HepG2 (cell line): Measurements from ENCODE around the gene TMEM198. TPM values are rescaled to one million over a fixed set of nuclear protein-coding genes. Genes with fewer than 3 reads are reported as not detected.

Experiments
- BRD4 ChIP-seq: sonication (generic); formaldehyde crosslinking; IDR thresholded peaks from 2 replicates; pipeline ENCODE4 v1.4.0; 2020; ENCODE audit warnings: missing genetic modification reagents
- KDM5A ChIP-seq: fragments of 200-600 bp; sonication (generic); IDR thresholded peaks from 2 replicates; pipeline ENCODE4 v1.7.0; 2018; ENCODE audit warnings: antibody characterized with exemption, mild to moderate bottlenecking, low read length, borderline replicate concordance
- KMT2A ChIP-seq: sonication (generic); formaldehyde crosslinking; IDR thresholded peaks from 2 replicates; pipeline ENCODE4 v1.4.0; 2020; ENCODE audit warnings: missing genetic modification reagents
- MED1 ChIP-seq: sonication (generic); formaldehyde crosslinking; IDR thresholded peaks from 2 replicates; pipeline ENCODE4 v1.4.0; 2020; ENCODE audit warnings: missing genetic modification reagents
- MEIS2 ChIP-seq: sonication (generic); formaldehyde crosslinking; IDR thresholded peaks from 2 replicates; pipeline ENCODE4 v1.9.0; 2021; ENCODE audit warnings: mild to moderate bottlenecking, missing genetic modification reagents
- RFXAP ChIP-seq: sonication (generic); formaldehyde crosslinking; IDR thresholded peaks from 2 replicates; pipeline ENCODE4 v1.4.0; 2020; ENCODE audit warnings: missing genetic modification reagents, borderline replicate concordance
- SNAI1 ChIP-seq: sonication (generic); formaldehyde crosslinking; IDR thresholded peaks from 2 replicates; pipeline ENCODE4 v1.5.0; 2020; ENCODE audit warnings: mild to moderate bottlenecking, missing genetic modification reagents, borderline replicate concordance
- ZBTB1 ChIP-seq: sonication (generic); formaldehyde crosslinking; IDR thresholded peaks from 2 replicates; pipeline ENCODE4 v1.4.0; 2020; ENCODE audit warnings: missing genetic modification reagents, borderline replicate concordance
- ZMAT3 ChIP-seq: sonication (generic); formaldehyde crosslinking; conservative IDR thresholded peaks from 2 replicates; pipeline ENCODE4 v1.7.0; 2021; ENCODE audit warnings: missing genetic modification reagents
- ZNF343 ChIP-seq: sonication (generic); formaldehyde crosslinking; IDR thresholded peaks from 2 replicates; pipeline ENCODE4 v1.4.0; 2020; ENCODE audit warnings: mild to moderate bottlenecking, missing genetic modification reagents
- ZNF616 ChIP-seq: sonication (generic); formaldehyde crosslinking; IDR thresholded peaks from 2 replicates; pipeline ENCODE4 v1.5.0; 2020; ENCODE audit warnings: low read depth, mild to moderate bottlenecking, missing genetic modification reagents
- ZNF737 ChIP-seq: sonication (generic); formaldehyde crosslinking; IDR thresholded peaks from 2 replicates; pipeline ENCODE4 v1.5.0; 2020; ENCODE audit warnings: missing genetic modification reagents, mild to moderate bottlenecking, borderline replicate concordance
- ZNF746 ChIP-seq: sonication (generic); formaldehyde crosslinking; IDR thresholded peaks from 2 replicates; pipeline ENCODE4 v1.8.0; 2022; ENCODE audit warnings: mild to moderate bottlenecking, missing genetic modification reagents
- ZSCAN12 ChIP-seq: sonication (generic); formaldehyde crosslinking; IDR thresholded peaks from 2 replicates; pipeline ENCODE4 v1.9.0; 2021; ENCODE audit warnings: mild to moderate bottlenecking, missing genetic modification reagents
- polyA plus RNA-seq, 8 experiments: library from polyadenylated mRNA; depleted of rRNA in 3 of 8; stranded (reverse) in 7 of 8; unstranded in 1 of 8; fragments of >200 nt; fragmentation: Illumina TruSeq in 4 of 8; extraction: Trizol in 4 of 8; gene quantifications; 2 replicates each; pipeline versions ENCODE4 v1.2.1 to v1.2.3, GENCODE V29; 2011 to 2016; ENCODE audit warnings: low read depth in 4 of 8, missing spikeins in 1 of 8, mixed read lengths in 1 of 8; ENCODE audit not compliant: insufficient read depth in 1 of 8
- total RNA-seq, 5 experiments: library from RNA; depleted of rRNA; stranded (reverse); fragments of >200 nt; fragmentation: Illumina TruSeq; extraction: Trizol; gene quantifications; 2 replicates each; pipeline ENCODE4 v1.2.3, GENCODE V29; 2016; ENCODE audit warnings: low read depth in 1 of 5
- TF ChIP-seq, protein P1 (sequence below), 2 experiments: sonication (generic) in 1 of 2; formaldehyde crosslinking in 1 of 2; IDR thresholded peaks; 2 replicates each; pipeline versions ENCODE4 v1.4.0 to v1.6.1; 2016 to 2020; ENCODE audit warnings: borderline replicate concordance in 1 of 2, low read depth in 1 of 2, mild to moderate bottlenecking in 1 of 2, missing genetic modification reagents in 1 of 2
- TF ChIP-seq, protein P2 (sequence below): sonication (generic); formaldehyde crosslinking; IDR thresholded peaks from 2 replicates; pipeline ENCODE4 v1.4.0; 2020; ENCODE audit warnings: mild to moderate bottlenecking, low read depth, missing genetic modification reagents
- TF ChIP-seq, protein P3 (sequence below): sonication (generic); formaldehyde crosslinking; IDR thresholded peaks from 2 replicates; pipeline ENCODE4 v1.9.0; 2022; ENCODE audit warnings: missing genetic modification reagents, mild to moderate bottlenecking, borderline replicate concordance
- TF ChIP-seq, protein P4 (sequence below): sonication (generic); formaldehyde crosslinking; IDR thresholded peaks from 2 replicates; pipeline ENCODE4 v1.4.0; 2020; ENCODE audit warnings: missing genetic modification reagents
- TF ChIP-seq, protein P5 (sequence below): sonication (generic); formaldehyde crosslinking; IDR thresholded peaks from 2 replicates; pipeline ENCODE4 v1.4.0; 2020; ENCODE audit warnings: mild to moderate bottlenecking, missing genetic modification reagents, borderline replicate concordance

The TMEM198 gene
- total and polyA plus RNA-seq, 2 of the 13 experiments (the other 11 are each of a cell fraction or from before 2014, with no cell fraction given): 17.3 to 23.5 TPM

DNA sequence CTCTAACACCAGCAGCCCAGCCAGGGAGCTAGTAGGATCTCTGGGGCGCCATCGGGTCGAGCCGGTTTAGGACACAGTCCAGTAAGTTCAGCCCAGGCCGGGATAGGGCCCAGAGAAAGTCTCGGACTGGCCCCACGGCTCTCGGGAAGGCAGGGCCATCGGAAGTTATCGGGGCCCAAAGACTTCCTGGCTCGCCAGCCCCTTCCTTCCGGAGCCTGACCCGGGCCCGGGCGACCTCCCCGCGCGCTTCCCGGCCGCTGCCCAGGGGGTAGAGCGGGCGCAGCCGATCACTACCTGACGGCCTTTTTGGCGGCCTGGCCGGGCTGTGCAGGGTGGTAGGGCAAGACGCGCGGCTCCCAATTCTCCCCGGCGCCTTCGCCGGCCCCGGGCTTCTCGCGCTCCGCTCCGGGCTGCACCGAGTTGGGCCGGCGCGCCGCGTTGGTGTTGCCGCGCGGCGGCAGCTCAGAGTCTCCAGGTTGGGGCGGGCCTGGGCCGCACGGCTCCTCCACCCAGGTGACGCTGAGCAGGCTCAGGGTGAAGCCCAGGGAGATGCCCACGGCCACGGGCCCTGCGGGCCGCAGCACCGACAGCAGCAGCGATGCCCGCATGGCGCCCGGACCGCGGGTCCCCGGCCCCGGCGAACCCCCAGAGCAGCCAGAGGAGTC lies 765 bp upstream of the TMEM198 start (continued):
- TF ChIP-seq, protein P1, sequence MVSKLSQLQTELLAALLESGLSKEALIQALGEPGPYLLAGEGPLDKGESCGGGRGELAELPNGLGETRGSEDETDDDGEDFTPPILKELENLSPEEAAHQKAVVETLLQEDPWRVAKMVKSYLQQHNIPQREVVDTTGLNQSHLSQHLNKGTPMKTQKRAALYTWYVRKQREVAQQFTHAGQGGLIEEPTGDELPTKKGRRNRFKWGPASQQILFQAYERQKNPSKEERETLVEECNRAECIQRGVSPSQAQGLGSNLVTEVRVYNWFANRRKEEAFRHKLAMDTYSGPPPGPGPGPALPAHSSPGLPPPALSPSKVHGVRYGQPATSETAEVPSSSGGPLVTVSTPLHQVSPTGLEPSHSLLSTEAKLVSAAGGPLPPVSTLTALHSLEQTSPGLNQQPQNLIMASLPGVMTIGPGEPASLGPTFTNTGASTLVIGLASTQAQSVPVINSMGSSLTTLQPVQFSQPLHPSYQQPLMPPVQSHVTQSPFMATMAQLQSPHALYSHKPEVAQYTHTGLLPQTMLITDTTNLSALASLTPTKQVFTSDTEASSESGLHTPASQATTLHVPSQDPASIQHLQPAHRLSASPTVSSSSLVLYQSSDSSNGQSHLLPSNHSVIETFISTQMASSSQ (IDR thresholded peaks at IDR 0.05; ENCODE audit: low read depth): no peak
- TF ChIP-seq, protein P1 (CRISPR knock-in tag; IDR thresholded peaks at IDR 0.05; ENCODE audit: borderline replicate concordance): no peak
- TF ChIP-seq ZNF746 (CRISPR knock-in tag) (no peak), ZBTB1 (no peak), ZNF737 (CRISPR knock-in tag) (0 out of 2 replicates have a peak, but pooled peaks have one; percentile 44), KMT2A (peak; percentile 45; the same call in 1 of the 2 replicates), ZNF616 (0 out of 2 replicates have a peak, but pooled peaks have one; percentile 11), ZMAT3 (no peak), ZSCAN12 (peak; percentile 60; the same call in 1 of the 2 replicates), SNAI1 (CRISPR knock-in tag) (no peak), ZNF343 (no peak), BRD4 (CRISPR knock-in tag) (peak; percentile 64; the same call in 1 of the 2 replicates), RFXAP (CRISPR knock-in tag) (no peak), KDM5A (0 out of 2 replicates have a peak, but pooled peaks have one; percentile 22), MEIS2 (no peak), MED1 (no peak)
- TF ChIP-seq, protein P2, sequence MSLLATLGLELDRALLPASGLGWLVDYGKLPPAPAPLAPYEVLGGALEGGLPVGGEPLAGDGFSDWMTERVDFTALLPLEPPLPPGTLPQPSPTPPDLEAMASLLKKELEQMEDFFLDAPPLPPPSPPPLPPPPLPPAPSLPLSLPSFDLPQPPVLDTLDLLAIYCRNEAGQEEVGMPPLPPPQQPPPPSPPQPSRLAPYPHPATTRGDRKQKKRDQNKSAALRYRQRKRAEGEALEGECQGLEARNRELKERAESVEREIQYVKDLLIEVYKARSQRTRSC (CRISPR knock-in tag): no peak
- TF ChIP-seq, protein P3, sequence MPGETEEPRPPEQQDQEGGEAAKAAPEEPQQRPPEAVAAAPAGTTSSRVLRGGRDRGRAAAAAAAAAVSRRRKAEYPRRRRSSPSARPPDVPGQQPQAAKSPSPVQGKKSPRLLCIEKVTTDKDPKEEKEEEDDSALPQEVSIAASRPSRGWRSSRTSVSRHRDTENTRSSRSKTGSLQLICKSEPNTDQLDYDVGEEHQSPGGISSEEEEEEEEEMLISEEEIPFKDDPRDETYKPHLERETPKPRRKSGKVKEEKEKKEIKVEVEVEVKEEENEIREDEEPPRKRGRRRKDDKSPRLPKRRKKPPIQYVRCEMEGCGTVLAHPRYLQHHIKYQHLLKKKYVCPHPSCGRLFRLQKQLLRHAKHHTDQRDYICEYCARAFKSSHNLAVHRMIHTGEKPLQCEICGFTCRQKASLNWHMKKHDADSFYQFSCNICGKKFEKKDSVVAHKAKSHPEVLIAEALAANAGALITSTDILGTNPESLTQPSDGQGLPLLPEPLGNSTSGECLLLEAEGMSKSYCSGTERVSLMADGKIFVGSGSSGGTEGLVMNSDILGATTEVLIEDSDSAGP (CRISPR knock-in tag): no peak
- TF ChIP-seq, protein P4, sequence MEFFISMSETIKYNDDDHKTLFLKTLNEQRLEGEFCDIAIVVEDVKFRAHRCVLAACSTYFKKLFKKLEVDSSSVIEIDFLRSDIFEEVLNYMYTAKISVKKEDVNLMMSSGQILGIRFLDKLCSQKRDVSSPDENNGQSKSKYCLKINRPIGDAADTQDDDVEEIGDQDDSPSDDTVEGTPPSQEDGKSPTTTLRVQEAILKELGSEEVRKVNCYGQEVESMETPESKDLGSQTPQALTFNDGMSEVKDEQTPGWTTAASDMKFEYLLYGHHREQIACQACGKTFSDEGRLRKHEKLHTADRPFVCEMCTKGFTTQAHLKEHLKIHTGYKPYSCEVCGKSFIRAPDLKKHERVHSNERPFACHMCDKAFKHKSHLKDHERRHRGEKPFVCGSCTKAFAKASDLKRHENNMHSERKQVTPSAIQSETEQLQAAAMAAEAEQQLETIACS: no peak; the same call in 1 of the 2 replicates
- TF ChIP-seq, protein P5, sequence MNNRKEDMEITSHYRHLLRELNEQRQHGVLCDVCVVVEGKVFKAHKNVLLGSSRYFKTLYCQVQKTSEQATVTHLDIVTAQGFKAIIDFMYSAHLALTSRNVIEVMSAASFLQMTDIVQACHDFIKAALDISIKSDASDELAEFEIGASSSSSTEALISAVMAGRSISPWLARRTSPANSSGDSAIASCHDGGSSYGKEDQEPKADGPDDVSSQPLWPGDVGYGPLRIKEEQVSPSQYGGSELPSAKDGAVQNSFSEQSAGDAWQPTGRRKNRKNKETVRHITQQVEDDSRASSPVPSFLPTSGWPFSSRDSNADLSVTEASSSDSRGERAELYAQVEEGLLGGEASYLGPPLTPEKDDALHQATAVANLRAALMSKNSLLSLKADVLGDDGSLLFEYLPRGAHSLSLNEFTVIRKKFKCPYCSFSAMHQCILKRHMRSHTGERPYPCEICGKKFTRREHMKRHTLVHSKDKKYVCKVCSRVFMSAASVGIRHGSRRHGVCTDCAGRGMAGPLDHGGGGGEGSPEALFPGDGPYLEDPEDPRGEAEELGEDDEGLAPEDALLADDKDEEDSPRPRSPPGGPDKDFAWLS (CRISPR knock-in tag): 0 out of 2 replicates have a peak, but pooled peaks have one; percentile 58
